ENCODE data around the gene DUSP22. TPM values are rescaled to one million over a fixed set of nuclear protein-coding genes. Genes with fewer than 3 reads are reported as not detected.

DUSP22 gene
- total and polyA plus RNA-seq, 2 donors (not counting 1 experiment from before 2014, with no cell fraction given), result 117 to 133 TPM

DNA sequence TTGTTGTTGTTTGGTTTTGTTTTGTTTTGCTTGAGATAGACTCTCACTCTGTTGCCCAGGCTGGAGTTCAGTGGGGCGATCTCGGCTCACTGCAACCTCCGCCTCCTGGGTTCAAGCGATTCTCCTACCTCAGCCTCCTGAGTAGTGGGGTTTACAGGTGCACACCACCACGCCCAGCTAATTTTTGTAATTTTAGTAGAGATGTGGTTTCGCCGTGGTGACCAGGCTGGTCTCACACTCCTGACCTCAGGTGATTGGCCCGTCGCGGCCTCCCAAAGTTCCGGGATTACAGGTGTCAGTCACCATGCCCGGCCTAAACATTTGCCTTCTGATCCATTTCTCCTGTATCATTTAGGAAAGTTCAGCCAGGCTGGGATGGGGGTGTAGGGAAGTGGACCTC is 17.7 kb downstream of the DUSP22 start:
- TF ChIP-seq, protein P1, sequence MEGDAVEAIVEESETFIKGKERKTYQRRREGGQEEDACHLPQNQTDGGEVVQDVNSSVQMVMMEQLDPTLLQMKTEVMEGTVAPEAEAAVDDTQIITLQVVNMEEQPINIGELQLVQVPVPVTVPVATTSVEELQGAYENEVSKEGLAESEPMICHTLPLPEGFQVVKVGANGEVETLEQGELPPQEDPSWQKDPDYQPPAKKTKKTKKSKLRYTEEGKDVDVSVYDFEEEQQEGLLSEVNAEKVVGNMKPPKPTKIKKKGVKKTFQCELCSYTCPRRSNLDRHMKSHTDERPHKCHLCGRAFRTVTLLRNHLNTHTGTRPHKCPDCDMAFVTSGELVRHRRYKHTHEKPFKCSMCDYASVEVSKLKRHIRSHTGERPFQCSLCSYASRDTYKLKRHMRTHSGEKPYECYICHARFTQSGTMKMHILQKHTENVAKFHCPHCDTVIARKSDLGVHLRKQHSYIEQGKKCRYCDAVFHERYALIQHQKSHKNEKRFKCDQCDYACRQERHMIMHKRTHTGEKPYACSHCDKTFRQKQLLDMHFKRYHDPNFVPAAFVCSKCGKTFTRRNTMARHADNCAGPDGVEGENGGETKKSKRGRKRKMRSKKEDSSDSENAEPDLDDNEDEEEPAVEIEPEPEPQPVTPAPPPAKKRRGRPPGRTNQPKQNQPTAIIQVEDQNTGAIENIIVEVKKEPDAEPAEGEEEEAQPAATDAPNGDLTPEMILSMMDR (IDR thresholded peaks at IDR 0.05), result no peak
- no peak for TF ChIP-seq EZH2 (IDR thresholded peaks at IDR 0.05; ENCODE audit: borderline replicate concordance, insufficient read depth, low read depth, low read length, poor library complexity, severe bottlenecking)
- peak overlapping the region in 1 of 2 donors; percentile 10 for H3K27ac ChIP-seq (ENCODE audit: low read length in 2 of 2)
- ChIA-PET POLR2A (interaction anchor here (0.6 kb wide), 1 partner anchor 44 kb away, joined by 3 read pairs; no protein-coding TSS in a partner anchor), CTCF (no interaction called here)
- Mint-ChIP-seq H3K4me1 (peaks cover 68% of the 10 kb centered on the region), H3K27ac (peak overlapping the region; percentile 48), H3K4me3 (peak overlapping the region; percentile 2), H3K27me3 (no peaks in the 10 kb centered on the region), H3K9me3 (ENCODE audit: insufficient read depth) (peaks cover 2% of the 10 kb centered on the region)
- no peak for DNase-seq
- H3K4me3 ChIP-seq (ENCODE audit: control extremely low read depth in 1 of 5, extremely low read depth in 1 of 5, insufficient read depth in 1 of 5, low read depth in 2 of 5, low read length in 4 of 5), result no peak overlapping the region
- WGBS (ENCODE audit: insufficient coverage), result 93% methylated on average over 12 of the region's 12 CpGs
- no peak overlapping the region for H2AFZ ChIP-seq (ENCODE audit: insufficient read depth, low read depth, low read length, poor library complexity, severe bottlenecking)
- H3K79me2 ChIP-seq (ENCODE audit: control insufficient read depth, insufficient read depth, low read length), result peaks cover 71% of the 10 kb centered on the region
- no peaks in the 10 kb centered on the region for H4K20me1 ChIP-seq (ENCODE audit: control insufficient read depth, insufficient read depth, low read length, poor library complexity, severe bottlenecking)
- no peak overlapping the region for H3K9ac ChIP-seq (ENCODE audit: low read length)
- peak overlapping the region; percentile 44 for H3K4me2 ChIP-seq (replicated peaks; ENCODE audit: low read depth, low read length, poor library complexity, severe bottlenecking)
- intact Hi-C loops (cut with micrococcal nuclease), result no loop called here
- H3K9me3 ChIP-seq (ENCODE audit: control extremely low read depth in 1 of 3, control insufficient read depth in 2 of 3, insufficient read depth in 1 of 3, low read length in 2 of 3), result peaks cover 0 to 29% (median 0%) of the 10 kb centered on the region in 3 donors
- ATAC-seq (ENCODE audit: low read depth), result no peak
- peaks cover 63 to 85% of the 10 kb centered on the region in 2 donors for H3K4me1 ChIP-seq (ENCODE audit: control insufficient read depth in 2 of 2, insufficient read depth in 2 of 2, low read length in 2 of 2)
- peaks cover 0 to 45% of the 10 kb centered on the region in 2 experiments for H3K36me3 ChIP-seq (replicated peaks in 1 of 2; ENCODE audit: control extremely low read depth in 1 of 2, control insufficient read depth in 1 of 2, extremely low read depth in 1 of 2, insufficient read depth in 2 of 2, low read length in 1 of 2)
- H3K27me3 ChIP-seq (replicated peaks in 1 of 4; ENCODE audit: control extremely low read depth in 1 of 4, control insufficient read depth in 3 of 4, insufficient read depth in 4 of 4, low read length in 3 of 4), result no peaks in the 10 kb centered on the region

DNA sequence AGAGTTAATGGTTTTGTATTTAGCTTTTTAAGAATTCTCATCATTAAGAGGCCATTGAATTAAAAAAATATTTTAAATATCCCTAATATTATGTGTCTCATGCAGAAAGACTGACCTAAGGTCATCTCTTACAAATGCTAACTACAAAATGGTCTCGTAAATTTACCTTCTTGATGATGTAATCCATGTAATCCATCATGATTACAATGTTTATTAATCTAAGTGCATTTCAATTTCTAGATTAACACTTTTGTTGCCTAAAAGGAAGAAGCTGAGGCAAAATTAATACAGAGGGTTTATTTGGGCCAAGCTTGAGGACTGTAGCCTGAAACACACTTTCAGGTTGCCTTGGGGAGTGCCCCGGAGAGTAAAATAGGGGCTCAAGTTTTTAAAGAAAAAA is 18.4 kb downstream of the DUSP22 start:
- peaks cover 62 to 85% of the 10 kb centered on the region in 2 donors for H3K4me1 ChIP-seq (ENCODE audit: control insufficient read depth in 2 of 2, insufficient read depth in 2 of 2, low read length in 2 of 2)
- H3K9me3 ChIP-seq (ENCODE audit: control extremely low read depth in 1 of 3, control insufficient read depth in 2 of 3, insufficient read depth in 1 of 3, low read length in 2 of 3), result peaks cover 0 to 29% (median 0%) of the 10 kb centered on the region in 3 donors
- H3K27me3 ChIP-seq (replicated peaks in 1 of 4; ENCODE audit: control extremely low read depth in 1 of 4, control insufficient read depth in 3 of 4, insufficient read depth in 4 of 4, low read length in 3 of 4), result no peaks in the 10 kb centered on the region
- CTCF ChIA-PET, result no interaction called here
- WGBS (ENCODE audit: insufficient coverage), result 100% methylated on average over 1 of the region's 2 CpGs
- POLR2A ChIA-PET, result no interaction called here
- no peak overlapping the region for H3K4me2 ChIP-seq (replicated peaks; ENCODE audit: low read depth, low read length, poor library complexity, severe bottlenecking)
- H4K20me1 ChIP-seq (ENCODE audit: control insufficient read depth, insufficient read depth, low read length, poor library complexity, severe bottlenecking), result no peaks in the 10 kb centered on the region
- H3K27ac Mint-ChIP-seq, result peak overlapping the region; percentile 38
- H3K4me3 ChIP-seq (ENCODE audit: control extremely low read depth in 1 of 5, extremely low read depth in 1 of 5, insufficient read depth in 1 of 5, low read depth in 2 of 5, low read length in 4 of 5), result no peak overlapping the region
- H3K4me3 Mint-ChIP-seq, result no peak overlapping the region
- no peak overlapping the region for H3K27ac ChIP-seq (ENCODE audit: low read length in 2 of 2)
- H3K36me3 ChIP-seq (replicated peaks in 1 of 2; ENCODE audit: control extremely low read depth in 1 of 2, control insufficient read depth in 1 of 2, extremely low read depth in 1 of 2, insufficient read depth in 2 of 2, low read length in 1 of 2), result peaks cover 0 to 39% of the 10 kb centered on the region in 2 experiments
- TF ChIP-seq, protein P1 (IDR thresholded peaks at IDR 0.05), result no peak
- TF ChIP-seq EZH2 (IDR thresholded peaks at IDR 0.05; ENCODE audit: borderline replicate concordance, insufficient read depth, low read depth, low read length, poor library complexity, severe bottlenecking), result no peak
- peaks cover 78% of the 10 kb centered on the region for H3K79me2 ChIP-seq (ENCODE audit: control insufficient read depth, insufficient read depth, low read length)
- peaks cover 2% of the 10 kb centered on the region for H3K9me3 Mint-ChIP-seq (ENCODE audit: insufficient read depth)
- intact Hi-C loops (cut with micrococcal nuclease), result no loop called here
- ATAC-seq (ENCODE audit: low read depth) (no peak), DNase-seq (no peak)
- no peak overlapping the region for H3K9ac ChIP-seq (ENCODE audit: low read length)
- no peaks in the 10 kb centered on the region for H3K27me3 Mint-ChIP-seq
- H3K4me1 Mint-ChIP-seq, result peaks cover 75% of the 10 kb centered on the region
- no peak overlapping the region for H2AFZ ChIP-seq (ENCODE audit: insufficient read depth, low read depth, low read length, poor library complexity, severe bottlenecking)
